ENCODE results near the gene DACH1.

The DACH1 gene

DNA sequence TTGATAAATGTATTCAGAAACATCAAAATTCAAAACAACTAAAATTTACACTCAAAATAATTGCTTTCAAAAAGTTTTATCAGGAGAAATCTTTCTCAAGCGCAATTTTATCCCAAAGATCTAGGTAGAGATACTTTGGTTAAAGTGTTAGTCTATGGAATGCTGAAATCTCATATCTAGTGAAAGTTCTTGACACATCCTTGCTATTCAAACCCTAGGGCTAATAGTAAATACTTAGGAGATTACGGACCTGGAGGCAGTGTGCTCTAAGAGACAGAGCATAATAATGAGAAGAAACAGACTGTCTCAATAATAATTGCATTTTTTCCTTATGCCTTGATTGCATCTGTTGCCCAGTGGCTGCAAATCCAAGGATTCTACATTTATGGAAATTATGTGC lies 330.8 kb downstream of the DACH1 start:
- no peak for DNase-seq

DNA sequence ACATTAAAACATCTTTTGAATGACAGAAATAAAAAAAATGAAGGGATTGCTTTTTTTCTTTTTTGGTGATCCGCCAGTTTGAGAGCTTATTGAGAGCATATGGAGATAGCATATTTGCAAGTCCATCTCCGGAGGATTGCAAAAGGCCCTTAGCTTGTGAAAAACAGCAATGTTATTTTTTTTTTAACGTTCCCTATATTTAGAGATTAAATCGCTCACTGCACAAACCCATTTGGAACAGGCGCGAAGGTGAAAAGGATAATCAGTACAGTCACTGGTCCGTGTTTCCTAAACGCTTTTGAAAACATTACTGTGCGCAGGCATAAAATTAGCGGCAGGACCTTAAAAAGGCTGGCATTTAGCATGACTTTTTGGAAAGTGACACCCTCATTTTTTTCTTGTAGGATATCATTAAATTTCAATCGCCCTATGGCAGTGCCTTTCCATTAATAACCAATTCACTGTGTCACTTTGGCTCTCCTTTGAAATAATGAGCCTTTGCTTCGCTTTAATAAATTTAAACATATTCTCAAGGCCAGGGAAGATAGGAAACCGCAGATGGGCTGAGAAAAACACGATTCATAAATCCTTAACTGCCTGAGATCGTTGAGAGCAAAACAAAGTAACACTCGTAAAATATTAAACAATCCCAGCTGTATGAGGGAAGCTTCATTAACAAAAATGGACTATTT lies 342.2 kb downstream of the DACH1 start:
- no peak for DNase-seq

DNA sequence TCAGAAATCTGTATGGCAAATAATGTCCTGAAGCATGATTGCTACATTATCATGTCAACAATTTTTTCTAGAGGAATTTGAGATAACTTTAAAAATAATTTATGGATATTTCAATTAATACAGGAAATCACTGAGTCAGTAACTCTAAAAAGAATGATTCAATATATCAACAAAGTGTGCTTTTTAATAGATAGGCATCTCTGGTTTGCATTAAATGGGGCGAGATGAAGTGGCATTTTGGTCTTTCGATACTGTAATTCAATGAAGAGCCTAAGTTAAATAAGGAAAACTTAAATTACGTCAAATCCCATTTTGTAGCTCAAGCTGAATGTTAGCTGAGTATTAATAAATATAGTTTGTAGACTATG lies 342.8 kb downstream of the DACH1 start:
- no peak for DNase-seq

DNA sequence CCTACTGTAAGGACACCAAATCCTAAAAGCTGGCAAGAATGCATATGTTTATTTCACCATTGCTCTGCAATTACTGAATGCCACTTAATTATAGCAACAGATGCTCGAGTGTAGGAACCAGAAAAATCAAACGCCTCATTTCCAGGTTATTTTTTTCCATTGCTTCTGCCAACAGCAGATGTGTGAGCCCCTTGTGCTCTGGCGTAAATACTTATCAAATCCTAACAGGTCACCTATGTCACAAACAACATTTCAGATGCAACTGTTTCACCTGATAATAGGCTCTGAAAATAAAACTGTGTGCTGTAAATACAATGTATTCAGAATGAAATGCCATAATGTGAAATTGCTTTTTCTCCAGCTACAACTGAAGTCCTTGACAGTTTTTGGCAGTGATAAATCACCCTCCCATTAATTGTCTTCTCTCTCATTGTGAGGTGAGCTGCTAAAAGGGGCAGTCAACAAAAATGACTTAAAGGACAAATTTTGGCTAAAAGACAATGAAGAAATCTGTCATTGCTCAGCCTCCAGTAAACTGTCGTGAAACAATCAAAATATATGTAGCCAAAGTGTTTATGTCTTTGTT lies 344.0 kb downstream of the DACH1 start:
- DNase-seq, result no peak

DNA sequence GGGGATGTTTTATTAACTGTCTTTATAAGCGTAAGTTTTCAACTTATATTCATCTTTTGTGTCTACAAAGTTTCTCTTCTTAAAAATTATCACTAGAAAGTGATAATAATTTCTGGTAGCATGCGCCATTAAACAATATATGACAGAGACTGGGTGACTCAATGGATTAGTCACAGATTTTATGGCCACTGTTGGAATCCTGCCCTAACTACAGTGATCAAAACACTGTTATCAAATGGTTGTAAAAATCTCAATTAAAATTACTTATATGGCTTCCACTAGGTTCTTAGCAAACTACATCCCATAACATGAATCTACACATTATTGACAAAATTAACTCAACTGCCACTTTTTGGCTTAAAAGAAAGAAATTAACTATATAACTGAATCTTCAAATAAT lies 350.0 kb downstream of the DACH1 start:
- DNase-seq, result no peak

DNA sequence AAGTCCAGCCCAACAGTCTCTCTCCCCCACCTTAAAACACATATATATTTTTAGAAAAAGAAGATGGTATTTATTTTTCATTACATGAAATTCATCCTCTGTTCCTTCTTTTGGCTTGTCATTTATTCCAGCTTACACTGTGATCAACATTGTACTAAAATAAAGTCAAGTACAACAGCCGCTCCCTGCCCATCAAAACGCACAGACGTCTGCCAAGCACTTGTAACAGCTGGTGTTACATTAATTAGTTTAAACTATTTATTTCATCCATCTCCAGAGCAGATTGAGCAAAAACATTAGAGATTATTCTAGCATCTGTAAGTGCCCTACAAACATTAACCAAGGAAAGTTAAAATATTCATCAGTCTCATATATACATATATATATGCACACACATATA lies 350.5 kb downstream of the DACH1 start:
- DNase-seq, result no peak

DNA sequence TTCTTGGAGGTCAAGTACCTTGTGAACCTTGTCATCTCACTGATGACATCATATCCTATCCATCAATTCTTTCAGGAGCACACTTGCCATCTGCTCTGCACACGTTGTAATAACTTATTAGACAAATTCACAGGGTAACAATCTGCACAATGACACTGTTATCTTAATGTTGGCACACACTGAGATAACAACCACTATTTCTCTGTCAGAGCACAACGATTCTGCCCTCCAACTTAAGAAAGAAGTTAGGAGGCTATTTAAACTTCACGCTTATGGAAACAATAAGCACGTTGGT lies 351.3 kb downstream of the DACH1 start:
- no peak for DNase-seq

DNA sequence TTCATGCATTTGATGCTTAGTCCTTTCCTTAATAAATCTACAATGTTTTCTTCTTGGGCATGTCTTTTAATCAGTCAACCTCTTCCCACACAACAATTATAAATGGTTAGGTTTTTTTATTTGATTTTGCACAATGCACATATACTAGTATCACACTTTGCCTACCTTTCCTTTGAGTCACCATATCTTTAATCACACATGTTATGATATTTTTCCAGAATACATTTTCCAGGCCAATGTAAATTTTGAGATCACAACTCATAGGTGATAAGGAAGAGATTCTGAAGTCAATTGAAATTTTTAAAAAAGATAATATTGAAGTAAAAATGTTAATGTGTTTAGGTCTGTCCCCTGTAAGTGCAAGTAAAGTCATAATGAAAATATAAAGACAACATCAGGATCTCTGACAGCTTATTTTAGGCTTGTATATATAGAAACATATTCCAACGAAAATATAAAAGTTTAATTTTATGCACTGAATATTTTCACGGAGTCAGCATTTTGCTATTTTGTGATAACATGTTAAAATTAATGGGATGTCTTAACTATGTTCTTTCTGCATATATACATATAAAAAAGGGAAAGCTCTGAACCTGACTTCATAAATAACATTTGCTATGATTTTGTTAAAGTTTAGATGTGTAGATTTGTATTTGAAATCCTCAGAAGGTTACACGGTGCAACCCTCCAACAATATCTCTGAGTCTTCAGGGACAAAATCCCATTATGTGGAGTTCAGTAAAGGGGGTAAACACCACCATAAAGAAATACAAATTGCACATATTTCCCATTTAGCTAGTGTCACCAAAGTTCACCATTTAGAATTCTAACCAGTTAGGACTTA lies 351.9 kb downstream of the DACH1 start:
- no peak for DNase-seq

DNA sequence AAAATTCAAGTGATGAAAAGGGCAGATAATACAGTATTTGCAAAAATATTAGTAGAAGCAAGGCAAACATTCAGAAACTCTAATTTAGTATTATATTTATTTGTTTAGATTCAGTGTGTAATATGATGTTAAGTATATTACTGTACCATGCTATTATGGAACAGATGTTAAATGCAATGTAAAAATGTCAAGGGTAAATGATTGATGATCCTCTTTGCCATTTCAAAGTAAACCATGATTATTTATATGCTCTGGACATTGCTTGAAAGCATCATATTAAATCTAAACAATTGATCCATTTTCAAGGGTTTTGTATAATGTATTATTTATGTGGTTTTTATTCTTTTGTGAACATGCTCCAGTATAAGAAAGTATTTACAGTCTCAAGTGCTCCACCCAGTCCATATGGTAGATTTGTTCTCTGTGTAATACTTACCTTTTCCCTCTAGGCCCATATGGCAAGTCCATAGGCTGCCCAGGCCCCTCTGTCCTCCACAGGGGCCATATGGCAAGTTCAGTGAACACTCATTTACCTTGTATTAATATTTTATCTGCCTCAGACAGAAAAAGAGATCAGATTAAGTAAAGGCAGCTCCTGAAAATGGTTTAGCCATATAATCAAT lies 353.5 kb downstream of the DACH1 start:
- DNase-seq, result no peak

DNA sequence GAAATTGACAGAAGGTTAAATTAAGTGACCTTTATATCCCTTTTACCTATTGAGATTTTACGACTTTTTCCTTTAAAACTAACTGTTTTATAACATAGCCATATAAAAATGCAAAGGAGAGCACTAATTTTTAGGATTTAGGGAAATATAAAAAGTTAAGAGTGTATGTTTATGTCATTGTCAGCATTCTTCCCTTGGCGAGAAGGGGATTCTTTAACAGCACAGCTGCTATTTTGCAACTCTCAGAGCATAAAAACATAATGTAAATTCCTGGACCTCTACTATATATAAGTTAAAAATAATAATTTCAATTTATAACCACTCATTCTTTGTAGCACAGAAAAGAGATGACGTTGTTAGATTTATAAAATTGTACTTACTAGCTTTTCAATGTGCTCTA lies 363.2 kb downstream of the DACH1 start:
- DNase-seq, result no peak

DNA sequence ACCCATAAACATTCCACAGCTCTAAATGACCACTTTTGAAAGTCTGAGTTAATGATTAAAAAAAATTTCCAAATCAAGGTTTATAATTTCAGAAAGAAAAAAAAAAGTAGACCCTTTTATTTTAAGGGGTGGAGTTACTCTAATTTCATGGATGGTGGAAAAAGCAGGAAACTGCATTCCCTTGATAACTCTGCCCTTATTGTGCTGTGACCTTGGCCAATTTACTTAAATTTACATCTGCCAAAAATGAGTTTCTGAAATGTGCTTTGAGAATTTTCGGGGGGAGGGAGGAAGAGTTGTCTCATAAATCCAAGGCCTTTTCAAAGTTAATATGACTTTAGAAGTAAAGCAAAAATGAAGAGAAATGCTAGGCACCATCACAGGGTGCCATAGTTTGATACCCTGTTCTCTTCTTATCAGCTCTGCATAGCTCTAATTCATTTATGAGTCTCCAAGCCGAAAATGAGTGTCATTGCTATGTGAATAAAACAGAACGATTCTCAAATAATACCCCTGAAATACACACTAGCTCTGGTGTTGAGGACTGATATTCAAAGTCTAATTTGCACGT lies 367.0 kb downstream of the DACH1 start:
- DNase-seq, result no peak

DNA sequence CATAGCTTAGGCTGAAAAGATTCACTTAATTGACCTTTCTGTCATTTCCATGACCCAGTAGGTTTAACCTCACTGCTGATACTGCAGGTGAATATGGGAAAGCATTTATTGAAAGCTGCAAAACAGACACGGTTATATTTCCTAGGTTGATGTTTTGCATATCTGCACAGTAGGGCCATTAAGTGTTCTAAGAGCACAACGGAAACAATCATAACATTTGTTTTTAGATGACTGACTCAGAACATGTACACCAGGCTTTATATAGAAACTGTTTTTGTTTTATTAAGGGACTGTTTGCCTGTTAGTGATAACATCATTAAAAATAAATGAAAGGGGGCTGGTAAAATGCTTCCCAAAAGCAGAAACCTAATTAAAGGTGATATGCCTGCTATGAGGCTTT lies 367.8 kb downstream of the DACH1 start:
- DNase-seq, result no peak

DNA sequence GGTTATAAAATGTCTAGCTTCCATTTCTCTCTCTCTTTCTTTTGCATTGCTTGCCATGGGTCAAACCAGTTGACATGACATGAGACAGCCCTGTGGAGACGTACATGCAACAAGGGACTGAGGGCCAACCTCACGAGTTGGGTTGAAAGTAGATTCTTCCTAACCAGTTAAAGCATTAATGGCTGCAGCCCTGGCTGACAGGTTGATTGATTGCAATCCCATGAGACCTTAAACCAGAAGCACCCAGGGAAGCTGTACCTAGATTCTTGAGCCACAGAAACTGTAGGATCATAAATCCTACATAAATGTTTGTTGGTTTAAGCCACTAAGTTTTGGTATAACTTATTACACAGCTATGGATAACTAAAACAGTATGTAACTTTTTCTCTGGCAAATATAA lies 373.8 kb downstream of the DACH1 start:
- no peak for DNase-seq

DNA sequence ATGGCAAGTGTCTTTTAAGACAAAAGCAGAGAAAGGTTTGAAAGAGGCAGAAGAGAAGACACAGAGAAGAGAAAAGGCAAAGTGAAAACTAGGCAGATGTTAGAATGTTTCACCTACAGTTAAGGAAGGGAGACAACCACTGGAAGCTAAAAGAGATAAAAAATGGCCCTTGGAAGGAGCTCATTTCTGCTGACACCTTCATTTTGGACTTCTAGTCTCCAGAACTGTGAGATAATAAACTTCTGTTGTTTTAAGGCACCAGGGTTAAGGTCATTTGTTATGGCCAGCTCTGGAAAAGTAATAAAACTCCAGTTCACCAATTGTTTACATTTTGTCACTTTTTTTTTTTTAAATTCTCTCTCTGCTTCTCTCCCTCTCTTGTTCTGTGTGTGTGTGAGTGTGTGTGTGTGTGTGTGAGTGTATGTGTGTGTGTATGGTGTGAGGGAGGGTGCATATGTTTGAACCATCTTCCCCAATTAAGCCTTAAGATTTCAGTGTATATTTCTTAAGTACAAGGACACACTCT lies 374.6 kb downstream of the DACH1 start:
- no peak for DNase-seq

DNA sequence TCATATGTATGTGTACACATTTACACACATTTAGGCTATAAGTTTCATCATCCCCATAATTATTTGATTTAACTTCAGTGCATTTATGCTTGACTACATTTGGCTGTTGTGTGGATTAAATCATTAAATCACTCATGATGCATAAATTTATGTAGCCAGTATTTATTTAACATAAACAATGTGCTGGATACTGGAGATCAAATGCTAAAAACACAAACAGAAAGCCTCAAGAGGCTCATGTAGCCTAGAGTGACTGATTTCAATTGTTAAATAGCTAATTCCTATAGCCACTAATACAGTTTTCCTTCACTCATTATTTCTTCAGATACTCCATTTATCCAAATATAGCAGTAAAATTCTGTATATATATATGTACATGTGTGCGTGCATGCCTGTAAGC lies 376.0 kb downstream of the DACH1 start:
- no peak for DNase-seq

DNA sequence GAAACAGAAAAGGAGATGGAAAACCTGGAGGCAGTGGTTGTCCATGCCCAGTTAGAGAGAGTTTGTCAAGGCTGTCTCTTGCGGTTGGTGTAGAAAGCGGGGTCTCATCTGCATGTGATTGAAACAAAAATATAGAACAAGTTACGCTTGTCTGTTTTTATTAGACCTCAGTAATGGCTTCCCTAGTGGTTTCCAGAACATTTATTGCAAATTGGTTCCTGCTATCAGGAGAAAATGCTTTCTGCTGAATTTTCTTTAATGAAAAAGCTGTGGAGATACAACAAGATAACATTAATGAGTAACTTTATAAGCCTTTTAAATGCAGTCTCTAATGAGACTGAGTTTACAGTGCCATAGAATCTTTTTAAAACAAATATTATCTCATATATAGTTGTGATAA lies 378.0 kb downstream of the DACH1 start:
- DNase-seq, result no peak

DNA sequence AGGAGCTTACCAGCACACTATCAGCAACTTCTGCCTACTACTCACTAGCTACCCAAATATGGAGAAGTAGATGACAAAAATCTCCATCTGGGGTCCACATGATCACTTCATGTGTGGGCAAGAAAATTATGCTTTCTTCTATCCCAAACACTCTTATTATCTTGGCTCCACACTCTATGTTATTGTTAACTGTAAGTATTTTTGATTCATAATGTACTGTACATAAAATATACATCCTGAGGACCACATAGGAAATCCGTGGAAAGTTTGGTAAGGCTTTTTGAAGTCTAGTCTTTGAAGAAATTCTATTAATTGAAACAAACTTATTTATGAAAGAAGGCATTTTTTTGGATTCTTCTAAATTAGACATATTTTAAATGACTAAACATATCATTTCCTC lies 378.8 kb downstream of the DACH1 start:
- DNase-seq, result no peak

DNA sequence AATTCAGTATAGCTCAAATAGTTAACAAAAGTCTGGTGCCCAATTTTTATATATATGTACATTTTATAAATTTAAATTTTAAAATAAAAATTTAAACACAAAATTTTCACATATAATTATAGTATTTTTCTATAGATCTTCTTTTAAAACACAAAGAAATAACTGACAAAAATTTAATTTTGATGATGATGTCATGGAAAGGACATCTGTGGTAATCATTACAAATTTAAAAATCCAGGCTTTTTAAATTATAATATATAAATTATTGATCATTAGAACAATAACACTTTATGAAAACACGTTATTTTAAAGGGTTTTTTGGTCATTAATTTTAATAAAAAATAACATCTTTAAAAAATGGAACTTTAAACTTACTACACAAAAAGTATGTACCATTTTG lies 381.1 kb downstream of the DACH1 start:
- DNase-seq, result no peak

DNA sequence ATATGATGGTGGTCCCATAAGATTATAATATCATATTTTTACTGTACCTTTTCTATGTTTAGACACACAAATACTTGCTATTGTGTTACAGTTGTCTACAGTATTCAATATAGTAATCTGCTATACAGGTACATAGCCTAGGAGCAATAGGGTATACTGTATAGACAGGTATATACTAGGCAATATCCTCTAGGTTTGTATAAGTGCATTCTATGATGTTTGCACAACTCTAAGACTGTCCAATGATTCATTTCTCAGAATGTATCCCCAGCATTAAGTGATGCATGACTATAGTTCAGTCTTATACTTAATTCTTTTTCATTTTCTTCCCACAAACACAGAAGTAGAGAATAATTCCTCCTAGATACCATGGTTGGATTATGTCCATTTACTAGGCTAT lies 383.3 kb downstream of the DACH1 start:
- DNase-seq, result no peak

DNA sequence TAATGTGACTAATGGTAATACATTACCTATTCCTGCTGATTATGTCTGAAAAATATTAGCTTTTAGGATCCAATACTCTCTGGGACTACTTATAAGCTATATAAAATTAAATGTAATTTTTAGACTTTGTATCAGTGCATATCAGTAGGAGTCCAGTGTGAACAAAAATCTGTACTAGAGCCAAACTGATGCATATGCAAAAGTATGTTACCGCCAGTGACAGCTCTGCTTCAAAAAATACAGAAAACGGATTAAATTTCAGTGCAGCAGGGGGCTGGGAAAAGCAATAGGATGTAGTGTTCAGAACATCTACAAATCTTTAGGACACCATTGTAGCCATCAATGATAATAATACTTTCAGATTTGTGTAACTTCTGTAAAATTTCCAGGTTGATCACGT lies 385.5 kb downstream of the DACH1 start:
- no peak for DNase-seq

DNA sequence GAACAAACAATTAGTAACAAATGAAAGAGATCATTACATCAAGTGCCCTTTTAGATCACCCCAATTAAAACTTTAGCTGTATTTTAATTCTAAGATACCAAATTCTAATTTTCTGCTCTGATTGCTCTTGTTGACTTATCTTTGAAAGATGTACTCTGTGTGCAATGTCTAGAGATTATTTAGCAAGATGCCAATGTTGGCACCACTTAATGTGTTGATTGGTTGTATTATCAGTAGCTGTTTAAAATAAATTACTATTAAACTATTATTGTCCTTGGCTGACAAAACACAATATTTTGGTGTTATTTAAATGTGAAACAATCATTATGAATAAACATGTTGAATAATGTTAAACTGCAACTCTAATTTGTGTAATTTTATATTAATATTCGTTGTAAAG lies 386.0 kb downstream of the DACH1 start:
- no peak for DNase-seq

DNA sequence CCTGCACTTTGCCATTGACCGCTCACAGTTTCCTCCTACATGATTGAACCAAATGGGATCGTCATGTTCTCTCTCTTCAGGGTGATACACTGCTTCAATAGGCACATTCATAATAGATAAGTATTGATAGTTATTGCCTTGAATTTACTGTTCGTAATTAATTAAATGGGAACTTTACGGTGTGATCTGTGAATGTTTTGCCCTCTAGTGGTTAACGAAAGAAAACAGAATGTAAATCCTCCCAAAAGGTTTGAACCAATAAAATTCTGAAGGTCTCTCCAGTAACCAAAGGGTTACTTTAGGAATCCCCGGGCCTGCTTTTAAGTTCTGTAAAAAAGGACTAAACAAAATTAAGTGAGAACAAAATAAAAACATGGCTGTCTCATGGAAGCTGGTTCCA lies 389.3 kb downstream of the DACH1 start:
- DNase-seq, result no peak

DNA sequence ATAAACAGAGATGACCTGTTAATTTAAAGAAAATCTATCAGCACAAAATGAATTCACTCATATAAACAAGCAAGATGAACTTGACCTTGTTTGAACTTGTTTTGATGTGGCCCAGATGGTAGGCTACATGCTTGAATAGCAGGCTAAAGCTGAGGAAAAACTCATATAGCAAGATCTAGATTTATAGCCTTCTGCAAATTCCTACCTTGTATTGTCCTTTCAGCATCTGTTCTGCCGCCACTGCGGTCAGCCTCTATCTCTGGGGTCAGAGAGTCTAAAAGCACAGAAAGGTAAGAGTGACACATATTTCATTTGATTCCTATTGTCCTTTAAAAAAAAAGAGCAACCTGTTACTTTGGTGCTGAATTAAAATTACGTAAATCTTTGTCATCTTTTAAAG lies 392.1 kb downstream of the DACH1 start:
- DNase-seq, result no peak

DNA sequence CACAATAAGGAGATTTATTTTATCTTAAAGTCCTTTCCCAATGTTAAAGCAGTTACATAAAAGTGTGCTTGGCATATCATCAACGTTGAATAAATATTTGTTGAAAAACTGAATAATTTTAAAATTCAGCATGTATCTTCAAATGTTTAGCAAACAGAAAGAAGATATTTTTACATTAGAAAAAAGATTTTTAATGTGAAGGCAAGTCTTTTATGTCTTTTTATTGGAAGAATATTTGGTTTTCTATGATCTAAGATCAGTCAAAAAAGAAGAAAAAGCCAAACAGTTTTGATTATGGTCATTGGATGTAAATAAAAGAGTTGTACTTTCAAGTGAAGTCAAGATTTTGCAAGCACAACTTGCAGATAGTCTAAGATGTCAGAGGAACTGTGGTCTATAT lies 397.4 kb downstream of the DACH1 start:
- DNase-seq, result no peak

Measured in activated effector memory CD4-positive, alpha-beta T cell treated with anti-CD3 and anti-CD28 coated beads, Interleukin-2, amount 50 U/mL, for 16 hours (primary cell).